Activated CD8-positive, alpha-beta memory T cell treated with anti-CD3 and anti-CD28 coated beads, Interleukin-2, amount 10 ng/mL, durations not matched to agents 7 days and 5 days (primary cell): ENCODE measurements around the gene WWC2. TPM values are rescaled to one million over a fixed set of nuclear protein-coding genes. Genes with fewer than 3 reads are reported as not detected.
"Not testable (repeated sequence)": the region's sequence is repeated elsewhere in the genome, so short reads cannot be mapped to it uniquely, and the experiment has no call there.

Experiments
- ATAC-seq: fragments of 150-1000 bp; cut with Tn5 transposase; one replicate; pipeline ENCODE4 v1.10.0; 2021; ENCODE audit warnings: moderate library complexity
- CTCF ChIA-PET: fragments of 350-600 bp; sonication (Branson Sonifier 250); formaldehyde crosslinking; loops from one replicate; lab custom pipeline; 2021; ENCODE audit warnings: antibody characterized with exemption; lab: Charles Lee
- DNase-seq: peaks from one replicate; pipeline ENCODE4 v3.0.0-alpha.2; 2020
- H3K27ac Mint-ChIP-seq: one replicate; pipeline ENCODE4 v1.8.0; 2021; ENCODE audit warnings: mild to moderate bottlenecking, mixed read lengths
- H3K27me3 Mint-ChIP-seq: one replicate; pipeline ENCODE4 v1.8.0; 2021; ENCODE audit warnings: mixed read lengths
- H3K36me3 Mint-ChIP-seq: one replicate; pipeline ENCODE4 v1.8.0; 2021; ENCODE audit warnings: mild to moderate bottlenecking, mixed read lengths
- H3K4me1 Mint-ChIP-seq: one replicate; pipeline ENCODE4 v1.8.0; 2021; ENCODE audit warnings: mixed read lengths
- H3K4me3 Mint-ChIP-seq: one replicate; pipeline ENCODE4 v1.8.0; 2021; ENCODE audit warnings: mild to moderate bottlenecking, moderate library complexity, mixed read lengths
- H3K9me3 Mint-ChIP-seq: one replicate; pipeline ENCODE4 v1.8.0; 2022; ENCODE audit warnings: low read depth, mixed read lengths
- total RNA-seq, 2 experiments: library from RNA; stranded (reverse); gene quantifications; one replicate each; pipeline ENCODE4 v1.2.3, GENCODE V29; 2021

The WWC2 gene
- total RNA-seq, 2 experiments from 2014 or later, result 0.05 to 0.20 TPM

DNA sequence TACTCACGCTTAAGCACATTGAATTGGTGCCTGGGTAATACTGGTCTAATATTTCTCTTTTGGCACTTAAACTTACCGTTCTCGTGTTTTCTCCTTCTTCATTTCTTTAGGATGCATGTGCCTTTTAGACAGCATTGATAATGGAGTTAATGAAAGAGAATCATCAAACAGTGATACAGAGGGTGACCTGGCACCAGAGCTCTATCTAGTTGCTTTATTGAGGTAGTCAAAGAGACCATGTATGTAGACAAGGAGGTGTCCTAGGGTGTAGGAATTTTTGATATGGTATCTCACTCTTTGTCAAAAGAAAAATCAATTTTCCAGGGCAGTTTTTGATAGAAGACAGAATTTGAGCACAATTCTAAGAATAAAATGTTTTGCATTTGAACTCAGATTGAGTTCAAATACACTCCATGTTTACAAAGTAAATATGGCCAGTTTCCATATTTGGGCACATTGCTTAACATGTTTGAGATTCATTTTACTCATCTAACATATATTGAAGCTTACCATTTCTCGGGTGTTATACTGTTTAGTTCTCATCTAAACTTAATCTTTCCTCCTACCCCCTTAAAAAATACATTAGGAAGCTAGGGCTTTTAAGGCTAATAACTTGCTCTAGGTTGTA is 92.0 kb downstream of the WWC2 start:
- no peaks in the 10 kb centered on the region for H3K4me1 Mint-ChIP-seq
- no peaks in the 10 kb centered on the region for H3K36me3 Mint-ChIP-seq
- CTCF ChIA-PET, result no interaction called here
- no peaks in the 10 kb centered on the region for H3K9me3 Mint-ChIP-seq
- DNase-seq (no peak), ATAC-seq (no peak)
- H3K27me3 Mint-ChIP-seq, result peaks cover 68% of the 10 kb centered on the region
- H3K4me3 Mint-ChIP-seq, result no peak overlapping the region
- H3K27ac Mint-ChIP-seq, result no peak overlapping the region

DNA sequence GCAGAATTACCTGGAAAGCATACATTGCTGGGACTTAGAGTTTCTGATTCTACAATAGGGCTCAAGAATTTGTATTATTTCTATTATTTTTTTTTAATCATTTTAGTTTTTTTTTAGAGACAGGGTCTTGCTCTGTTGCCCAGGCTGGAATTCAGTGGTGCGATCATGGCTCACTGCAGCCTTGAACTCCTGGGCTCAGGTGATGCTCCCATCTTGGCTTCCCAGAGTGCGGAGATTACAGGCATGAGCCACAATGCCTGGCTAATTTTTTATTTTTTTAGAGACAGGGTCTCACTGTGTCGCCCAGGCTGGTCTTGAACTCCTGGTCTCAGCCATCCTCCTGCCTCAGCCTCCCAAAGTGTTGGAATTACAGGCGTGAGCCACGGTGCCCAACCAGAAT is 92.6 kb downstream of the WWC2 start:
- Mint-ChIP-seq H3K4me1 (no peaks in the 10 kb centered on the region), H3K36me3 (no peaks in the 10 kb centered on the region), H3K9me3 (no peaks in the 10 kb centered on the region), H3K4me3 (no peak overlapping the region), H3K27me3 (peaks cover 68% of the 10 kb centered on the region), H3K27ac (no peak overlapping the region)
- DNase-seq (no peak), ATAC-seq (no peak)
- CTCF ChIA-PET, result no interaction called here

DNA sequence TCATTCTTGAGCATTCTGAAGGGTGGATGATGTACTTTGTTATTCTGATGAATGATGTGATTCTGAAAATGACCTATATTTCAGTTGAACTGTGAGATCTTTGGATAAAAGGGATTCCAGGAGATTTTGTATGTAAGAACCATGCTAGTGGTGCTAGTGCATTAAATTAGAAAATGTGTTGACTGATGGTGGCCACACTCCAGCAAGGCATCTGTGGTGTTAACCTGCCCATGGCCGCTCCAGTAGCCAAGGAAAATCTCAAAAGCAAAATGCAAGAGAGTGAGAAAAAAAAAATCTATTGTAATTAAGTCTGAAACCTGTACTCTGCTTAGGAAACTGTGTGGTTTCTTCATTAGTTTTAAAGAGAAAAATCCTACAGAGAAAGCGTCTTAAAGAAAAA is 93.5 kb downstream of the WWC2 start:
- no peak overlapping the region for H3K27ac Mint-ChIP-seq
- H3K27me3 Mint-ChIP-seq, result peaks cover 65% of the 10 kb centered on the region
- CTCF ChIA-PET, result no interaction called here
- ATAC-seq (no peak), DNase-seq (no peak)
- no peaks in the 10 kb centered on the region for H3K36me3 Mint-ChIP-seq
- H3K4me1 Mint-ChIP-seq, result no peaks in the 10 kb centered on the region
- H3K9me3 Mint-ChIP-seq, result no peaks in the 10 kb centered on the region
- no peak overlapping the region for H3K4me3 Mint-ChIP-seq

DNA sequence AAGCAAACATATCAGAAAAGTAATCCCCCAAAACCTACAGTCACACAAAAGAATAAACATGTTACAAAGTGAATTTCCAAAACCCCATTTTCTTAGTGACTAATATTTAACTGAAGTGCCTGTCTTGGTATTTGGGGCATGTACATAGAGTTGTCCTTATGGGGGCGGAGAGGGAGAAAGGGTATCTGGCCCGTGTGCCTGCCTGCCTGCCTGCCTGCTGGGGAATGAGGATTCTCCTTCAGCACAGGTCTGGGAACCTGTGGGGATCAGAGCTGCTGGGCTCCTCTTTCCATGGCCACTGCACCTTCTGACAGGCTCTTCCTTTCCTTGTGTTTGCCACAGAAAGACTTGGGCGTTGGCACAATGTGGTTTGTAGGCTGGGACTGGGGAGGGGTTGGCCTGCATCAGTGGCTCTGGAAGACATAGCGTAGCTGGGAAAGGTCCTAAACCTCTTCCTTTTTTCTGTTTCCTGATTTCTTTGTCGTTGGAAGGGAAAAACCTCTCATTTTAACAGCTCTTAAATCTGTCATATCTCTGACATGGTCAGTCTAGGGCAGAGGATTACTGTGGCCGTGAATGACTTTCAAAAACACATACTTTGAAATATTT is 94.8 kb downstream of the WWC2 start:
- ATAC-seq, DNase-seq, H3K9me3 Mint-ChIP-seq, CTCF ChIA-PET, H3K4me3 Mint-ChIP-seq, H3K4me1 Mint-ChIP-seq, H3K36me3 Mint-ChIP-seq, H3K27ac Mint-ChIP-seq: not testable (repeated sequence)
- H3K27me3 Mint-ChIP-seq, result peaks cover 56% of the 10 kb centered on the region

DNA sequence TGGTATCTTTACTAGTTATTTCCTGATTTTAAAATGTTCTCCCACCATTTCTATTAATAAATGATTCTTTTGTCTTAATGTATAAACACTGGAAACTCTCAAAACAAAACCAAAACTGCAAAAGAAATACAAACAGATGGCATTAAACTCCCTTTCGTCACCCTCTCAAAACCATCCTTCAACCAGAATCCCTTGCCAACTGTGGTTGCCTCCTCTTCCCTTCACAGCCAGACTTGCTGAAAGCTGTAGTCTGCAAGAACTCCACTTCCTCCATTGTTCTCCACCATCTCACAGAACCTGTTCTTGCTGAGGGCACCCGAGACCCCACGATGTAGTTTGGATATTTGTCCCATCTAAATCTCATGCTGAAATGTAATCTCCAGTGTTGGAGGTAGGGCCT is 96.5 kb downstream of the WWC2 start:
- DNase-seq (no peak), ATAC-seq (no peak)
- no peaks in the 10 kb centered on the region for H3K4me1 Mint-ChIP-seq
- no peak overlapping the region for H3K27ac Mint-ChIP-seq
- no peak overlapping the region for H3K4me3 Mint-ChIP-seq
- no peaks in the 10 kb centered on the region for H3K36me3 Mint-ChIP-seq
- CTCF ChIA-PET, result no interaction called here
- no peaks in the 10 kb centered on the region for H3K9me3 Mint-ChIP-seq
- peaks cover 46% of the 10 kb centered on the region for H3K27me3 Mint-ChIP-seq

DNA sequence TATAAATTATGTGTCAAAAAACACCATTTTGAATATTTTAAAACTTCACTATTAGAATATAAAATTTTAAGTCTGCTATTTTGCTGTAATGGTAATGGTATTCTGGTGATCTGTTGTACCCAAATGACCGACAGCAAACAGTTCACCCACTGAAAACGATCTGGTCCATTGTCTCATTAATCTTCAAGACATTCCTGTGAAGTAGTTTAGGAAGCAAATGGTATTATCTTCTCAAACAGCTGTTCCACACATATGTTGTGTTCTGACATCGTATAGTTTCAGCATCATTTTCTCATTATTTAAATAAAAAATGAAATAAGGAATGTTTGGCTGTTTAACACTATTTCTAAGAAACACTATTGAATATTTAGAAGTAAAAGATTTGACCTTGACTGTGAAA is 98.1 kb downstream of the WWC2 start:
- Mint-ChIP-seq H3K27me3 (peaks cover 39% of the 10 kb centered on the region), H3K36me3 (no peaks in the 10 kb centered on the region), H3K27ac (no peak overlapping the region), H3K9me3 (no peaks in the 10 kb centered on the region), H3K4me3 (no peak overlapping the region), H3K4me1 (no peaks in the 10 kb centered on the region)
- DNase-seq, result no peak
- CTCF ChIA-PET, result no interaction called here
- ATAC-seq, result no peak

DNA sequence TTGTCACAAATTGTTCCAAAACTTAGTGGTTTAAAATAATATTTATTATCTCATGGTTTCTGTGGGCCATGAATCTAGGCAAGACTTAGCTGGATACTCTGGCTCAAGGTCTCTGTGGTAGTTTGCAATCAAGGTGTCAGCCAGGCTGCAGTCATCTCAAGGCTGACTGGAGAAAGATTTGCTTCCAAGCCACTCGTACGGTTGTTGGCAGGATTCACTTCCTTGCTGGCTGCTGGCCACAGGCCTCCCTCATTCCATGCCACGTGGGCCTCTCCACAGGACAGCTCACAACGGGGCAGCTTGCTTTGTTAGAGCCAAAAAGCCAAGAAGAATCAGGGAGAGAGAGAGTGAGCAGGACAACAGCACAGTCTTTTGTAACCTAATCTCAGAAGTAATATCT is 101.4 kb downstream of the WWC2 start:
- DNase-seq, result no peak
- no peak overlapping the region for H3K27ac Mint-ChIP-seq
- CTCF ChIA-PET, result no interaction called here
- peaks cover 28% of the 10 kb centered on the region for H3K27me3 Mint-ChIP-seq
- no peaks in the 10 kb centered on the region for H3K4me1 Mint-ChIP-seq
- no peak overlapping the region for H3K4me3 Mint-ChIP-seq
- no peak for ATAC-seq
- H3K9me3 Mint-ChIP-seq, result no peaks in the 10 kb centered on the region
- no peaks in the 10 kb centered on the region for H3K36me3 Mint-ChIP-seq

DNA sequence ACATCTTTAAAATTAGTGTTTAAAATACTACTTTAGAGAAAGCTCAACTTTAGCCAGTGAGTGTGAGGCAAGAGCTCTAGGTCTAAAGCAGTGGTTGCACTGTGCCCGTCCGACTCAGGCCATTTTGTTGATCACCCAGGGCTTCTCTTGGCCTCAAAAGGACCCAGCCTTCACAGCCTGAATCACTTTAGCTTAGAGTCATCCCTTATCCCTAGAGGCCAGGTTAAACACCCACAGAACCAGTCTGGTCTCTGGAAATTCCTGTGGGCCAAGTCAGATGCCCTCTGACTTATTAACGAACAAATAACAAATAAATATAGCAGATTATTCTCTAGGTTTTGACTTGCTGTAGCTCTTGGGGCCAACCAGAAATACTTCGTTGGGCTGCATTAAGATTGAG is 102.3 kb downstream of the WWC2 start:
- no peaks in the 10 kb centered on the region for H3K4me1 Mint-ChIP-seq
- no peak overlapping the region for H3K4me3 Mint-ChIP-seq
- H3K36me3 Mint-ChIP-seq, result no peaks in the 10 kb centered on the region
- H3K9me3 Mint-ChIP-seq, result no peaks in the 10 kb centered on the region
- no peak overlapping the region for H3K27ac Mint-ChIP-seq
- ATAC-seq (no peak), DNase-seq (no peak)
- CTCF ChIA-PET, result no interaction called here
- H3K27me3 Mint-ChIP-seq, result peaks cover 21% of the 10 kb centered on the region

DNA sequence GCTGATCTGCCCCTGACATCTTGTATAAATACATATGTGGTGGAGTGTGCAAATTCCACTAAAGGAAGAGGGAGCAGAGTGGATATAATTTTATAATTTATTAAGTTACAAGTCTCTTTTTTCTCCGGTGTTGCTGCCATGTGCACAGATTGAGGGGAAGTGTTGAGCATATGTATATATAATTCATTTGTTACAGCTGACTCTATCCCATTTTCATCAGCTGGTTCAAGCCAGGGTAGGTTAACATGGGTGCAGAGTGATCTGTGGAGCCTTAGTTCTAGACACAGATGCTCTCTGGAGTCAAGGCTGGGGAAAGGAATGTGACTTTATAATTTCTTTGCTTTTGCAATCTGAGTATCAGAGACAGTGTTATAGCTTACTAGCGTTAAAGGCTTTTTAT is 103.5 kb downstream of the WWC2 start:
- Mint-ChIP-seq H3K27ac (no peak overlapping the region), H3K36me3 (no peaks in the 10 kb centered on the region), H3K9me3 (no peaks in the 10 kb centered on the region), H3K27me3 (peaks cover 17% of the 10 kb centered on the region), H3K4me3 (no peak overlapping the region), H3K4me1 (no peaks in the 10 kb centered on the region)
- ATAC-seq (no peak), DNase-seq (no peak)
- CTCF ChIA-PET, result interaction anchor here (0.7 kb wide), 1 partner anchor 22 kb away, joined by 3 read pairs; no protein-coding TSS in a partner anchor

DNA sequence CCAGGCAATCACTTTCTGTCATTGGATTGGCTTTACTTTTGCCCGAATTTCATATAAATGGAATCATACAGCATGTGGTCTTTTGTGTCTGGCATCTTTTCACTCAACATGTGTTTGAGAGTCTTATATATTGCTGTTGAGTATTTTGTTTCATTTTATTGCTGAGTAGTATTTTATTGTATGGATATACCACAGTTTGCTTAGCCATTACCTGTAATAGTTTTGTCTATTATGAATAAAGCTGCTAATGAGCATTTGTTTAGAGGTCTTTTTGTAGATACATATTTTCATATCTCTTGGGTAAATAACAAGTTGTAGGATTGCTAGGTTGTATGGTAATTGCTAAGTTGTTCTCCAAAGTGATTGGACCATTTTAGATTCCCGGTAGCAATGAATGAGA is 105.7 kb downstream of the WWC2 start:
- ATAC-seq (no peak), DNase-seq (no peak)
- Mint-ChIP-seq H3K9me3 (no peaks in the 10 kb centered on the region), H3K27me3 (peaks cover 21% of the 10 kb centered on the region), H3K27ac (no peak overlapping the region), H3K4me3 (no peak overlapping the region), H3K36me3 (no peaks in the 10 kb centered on the region), H3K4me1 (no peaks in the 10 kb centered on the region)
- CTCF ChIA-PET, result no interaction called here

DNA sequence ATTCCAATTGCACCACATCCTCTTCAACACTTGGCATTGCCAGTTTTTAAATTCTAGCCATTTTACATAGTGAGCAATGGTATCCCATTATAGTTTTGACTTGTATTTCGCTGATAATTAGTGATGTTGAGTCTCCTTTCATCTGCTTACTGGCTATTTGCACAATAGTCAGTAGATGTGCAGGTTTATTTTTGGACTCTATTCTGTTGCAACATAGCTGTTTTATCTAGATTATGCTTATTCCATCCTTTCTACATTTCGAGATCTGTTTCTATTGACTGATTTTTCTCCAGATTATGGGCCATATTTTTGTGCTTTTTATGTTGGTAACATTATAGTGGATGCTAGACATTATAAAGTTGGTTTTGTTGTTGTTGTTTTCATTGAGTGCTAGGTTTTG is 106.1 kb downstream of the WWC2 start:
- DNase-seq, result no peak
- Mint-ChIP-seq H3K27me3 (peaks cover 19% of the 10 kb centered on the region), H3K4me1 (no peaks in the 10 kb centered on the region), H3K27ac (no peak overlapping the region), H3K4me3 (no peak overlapping the region), H3K36me3 (no peaks in the 10 kb centered on the region), H3K9me3 (no peaks in the 10 kb centered on the region)
- CTCF ChIA-PET, result no interaction called here
- no peak for ATAC-seq

DNA sequence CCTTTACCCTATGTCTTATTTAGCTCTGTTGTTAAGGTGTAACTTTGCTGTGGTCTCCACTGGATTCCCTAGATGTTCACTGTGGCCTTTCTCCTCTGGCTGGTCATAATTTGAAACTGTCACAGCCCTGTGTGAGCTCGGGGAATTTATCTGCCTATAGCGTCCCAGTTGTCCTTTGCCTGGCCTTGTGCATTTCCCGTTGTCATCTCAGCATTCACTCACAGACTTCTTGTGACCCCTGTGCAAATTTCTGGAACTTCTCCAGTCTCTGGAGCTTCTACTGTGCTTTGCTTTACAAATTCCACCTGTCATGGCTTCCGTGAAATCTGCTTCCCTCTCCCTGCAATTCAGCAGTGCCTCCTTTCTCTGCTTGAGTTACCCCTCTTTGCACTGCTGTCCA is 106.7 kb downstream of the WWC2 start:
- no peak overlapping the region for H3K27ac Mint-ChIP-seq
- peaks cover 19% of the 10 kb centered on the region for H3K27me3 Mint-ChIP-seq
- no peaks in the 10 kb centered on the region for H3K36me3 Mint-ChIP-seq
- H3K9me3 Mint-ChIP-seq, result no peaks in the 10 kb centered on the region
- no peak for ATAC-seq
- H3K4me1 Mint-ChIP-seq, result no peaks in the 10 kb centered on the region
- CTCF ChIA-PET, result interaction anchor here (1.0 kb wide), 1 partner anchor 78 kb away, joined by 3 read pairs; no protein-coding TSS in a partner anchor
- no peak overlapping the region for H3K4me3 Mint-ChIP-seq
- DNase-seq, result no peak

DNA sequence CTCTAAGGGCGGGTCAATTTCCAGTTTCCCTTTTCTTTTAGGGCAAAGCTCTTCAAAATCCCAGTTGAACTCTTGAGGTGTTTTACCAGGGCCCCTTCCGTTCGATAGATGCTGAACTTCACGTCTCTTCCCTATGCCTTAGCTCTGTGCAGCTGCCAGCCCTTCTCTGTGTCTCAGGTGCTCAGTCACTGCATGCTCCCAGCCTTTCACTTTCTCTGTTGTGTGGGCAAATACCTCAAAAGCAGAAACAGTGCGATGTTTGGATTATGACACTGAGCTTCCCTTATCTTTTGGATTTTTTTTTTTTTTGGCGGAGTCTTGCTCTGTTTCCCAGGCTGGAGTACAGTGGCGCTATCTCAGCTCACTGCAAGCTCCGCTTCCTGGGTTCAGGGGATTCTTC is 112.5 kb downstream of the WWC2 start:
- Mint-ChIP-seq H3K27me3 (peaks cover 12% of the 10 kb centered on the region), H3K9me3 (no peaks in the 10 kb centered on the region), H3K27ac (no peak overlapping the region), H3K36me3 (no peaks in the 10 kb centered on the region), H3K4me3 (no peak overlapping the region), H3K4me1 (no peaks in the 10 kb centered on the region)
- ATAC-seq (no peak), DNase-seq (no peak)
- CTCF ChIA-PET, result no interaction called here

DNA sequence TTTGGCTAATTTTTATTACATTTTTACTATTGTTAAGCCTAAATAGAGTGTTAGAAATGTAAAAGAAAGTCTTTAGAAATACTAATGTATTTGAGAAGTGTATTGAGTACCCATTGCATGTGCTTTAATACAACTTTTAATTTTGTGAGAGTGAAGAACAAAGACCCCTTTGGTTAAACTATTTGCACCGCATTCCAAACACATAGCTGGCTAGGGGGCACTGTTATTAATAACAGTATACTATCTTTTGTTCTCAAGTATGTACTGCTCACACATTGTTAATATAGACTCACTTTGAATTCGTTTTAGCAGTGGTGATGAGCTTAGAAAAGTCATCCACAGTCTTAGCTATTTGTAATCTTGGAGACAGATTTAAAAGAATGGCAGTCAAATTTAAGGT is 114.9 kb downstream of the WWC2 start:
- CTCF ChIA-PET, result no interaction called here
- Mint-ChIP-seq H3K9me3 (no peaks in the 10 kb centered on the region), H3K27ac (no peak overlapping the region)

More for the DNA sequence above, 114.9 kb downstream of the WWC2 start:
- Mint-ChIP-seq H3K4me1 (no peaks in the 10 kb centered on the region), H3K27me3 (peaks cover 7% of the 10 kb centered on the region), H3K4me3 (no peak overlapping the region), H3K36me3 (no peaks in the 10 kb centered on the region)
- no peak for ATAC-seq
- DNase-seq, result no peak
